HG03280 (cell line): Measurements from ENCODE around the gene DOHH.

Experiments
- ATAC-seq: cut with Tn5 transposase; IDR thresholded peaks from one replicate; pipeline ENCODE4 v1.9.1; 2021; ENCODE audit warnings: mild to moderate bottlenecking, moderate library complexity; ENCODE audit not compliant: unreplicated experiment

DOHH gene

DNA sequence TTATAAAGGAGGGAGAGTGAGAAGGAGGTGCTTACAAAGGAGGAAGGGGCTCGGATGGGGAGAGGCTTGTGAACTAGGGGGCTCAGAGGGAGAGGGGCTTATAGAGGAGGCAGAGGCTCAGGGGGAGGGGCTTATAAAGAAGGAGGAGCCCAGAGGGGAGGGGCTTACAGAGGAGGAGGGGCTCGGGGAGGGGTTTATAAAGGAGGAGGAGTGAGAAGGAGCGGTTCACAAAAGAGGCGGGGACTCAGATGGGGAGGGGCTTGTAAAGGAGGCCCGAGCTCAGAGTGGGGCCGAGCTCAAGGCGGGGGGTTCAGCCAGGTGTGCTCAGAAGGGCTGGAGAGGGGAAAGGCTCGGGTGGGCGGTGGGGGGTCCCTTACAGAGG lies 20.6 kb downstream of the DOHH start:
- no peak for ATAC-seq

DNA sequence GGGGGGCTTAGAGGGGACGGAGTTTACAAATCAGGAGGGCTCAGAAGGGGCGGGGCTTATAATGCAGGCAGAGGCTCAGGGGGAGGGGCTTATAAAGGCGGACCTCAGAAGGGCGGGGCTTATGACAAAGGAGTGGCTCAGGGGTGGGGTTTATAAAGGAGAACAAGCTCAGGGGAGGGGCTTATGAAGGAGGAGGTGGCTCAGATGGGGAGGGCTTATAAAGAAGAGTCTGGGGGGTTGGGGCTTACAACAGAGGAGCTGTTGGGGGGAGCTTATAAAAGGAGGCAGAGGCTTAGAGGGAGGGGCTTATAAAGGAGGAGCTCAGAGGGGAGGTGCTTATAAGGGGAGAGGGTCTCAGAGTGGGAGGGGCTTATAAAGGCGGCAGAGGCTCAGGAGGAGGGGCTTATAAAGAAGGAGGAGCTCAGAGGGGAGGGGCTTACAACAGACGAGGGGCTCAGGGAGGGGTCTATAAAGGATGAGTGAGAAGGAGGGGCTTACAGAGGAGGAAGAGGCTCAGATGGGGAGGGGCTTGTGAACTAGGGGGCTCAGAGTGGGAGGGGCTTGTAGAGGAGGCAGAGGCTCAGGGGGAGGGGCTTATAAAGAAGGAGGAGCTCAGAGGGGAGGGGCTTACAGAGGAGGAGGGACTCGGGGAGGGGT lies 21.2 kb downstream of the DOHH start:
- ATAC-seq, result no peak

DNA sequence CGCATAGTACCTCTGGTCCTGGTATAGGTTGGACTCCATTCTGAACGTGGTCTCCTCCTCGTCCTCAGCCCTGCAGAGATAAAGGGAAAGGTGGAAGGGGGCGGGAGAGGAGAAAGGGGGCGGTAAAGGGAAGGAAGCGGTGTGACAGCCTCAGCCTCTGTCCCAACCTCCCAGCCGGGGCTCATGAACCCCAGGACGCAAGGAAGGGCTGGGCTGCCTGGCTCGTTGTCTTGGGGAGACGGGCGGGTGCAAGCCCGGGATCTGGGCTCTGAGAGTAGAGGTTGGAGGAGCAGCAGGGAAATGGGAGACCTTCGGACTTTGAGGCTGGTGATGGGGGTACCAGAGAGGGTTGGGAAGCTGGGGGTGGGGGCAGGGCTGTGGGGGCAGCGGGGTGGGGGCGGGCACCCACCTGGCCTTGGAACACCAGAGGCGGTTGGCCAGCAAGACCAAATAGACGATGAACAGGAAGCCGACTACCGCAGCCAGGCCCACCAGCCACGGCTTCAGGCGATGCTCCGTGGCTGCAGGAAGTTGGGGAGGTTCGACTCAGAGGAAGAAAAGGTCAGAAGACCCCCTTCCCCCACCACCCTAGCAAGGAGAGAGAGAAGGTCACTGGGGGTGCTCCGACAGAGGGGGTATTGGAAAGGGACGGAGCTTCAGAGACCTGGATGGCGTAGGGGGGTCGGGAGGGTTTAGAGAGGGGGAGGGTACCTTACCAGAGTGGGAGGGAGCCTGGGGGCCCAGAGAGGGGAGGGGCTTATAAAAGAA lies 21.9 kb downstream of the DOHH start:
- ATAC-seq, result no peak

DNA sequence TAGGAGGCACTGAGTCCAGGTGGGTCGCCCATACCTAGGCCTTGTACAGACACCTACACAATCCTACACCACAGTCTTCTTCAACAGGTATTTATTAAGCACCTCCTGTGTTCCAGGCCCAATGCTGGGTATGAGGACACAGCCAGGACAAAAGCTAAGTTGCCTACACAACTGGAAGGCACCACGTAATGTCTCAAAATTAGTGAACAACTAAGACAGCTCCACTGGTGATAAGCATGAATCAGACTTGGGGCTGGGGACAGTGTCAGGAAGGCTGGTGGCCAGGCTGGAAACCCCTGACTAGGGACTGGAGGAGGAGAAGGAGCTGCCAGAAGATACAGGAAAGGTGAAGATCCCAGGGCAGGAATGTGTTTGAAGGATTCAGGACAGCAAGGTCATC lies 22.5 kb downstream of the DOHH start:
- no peak for ATAC-seq

DNA sequence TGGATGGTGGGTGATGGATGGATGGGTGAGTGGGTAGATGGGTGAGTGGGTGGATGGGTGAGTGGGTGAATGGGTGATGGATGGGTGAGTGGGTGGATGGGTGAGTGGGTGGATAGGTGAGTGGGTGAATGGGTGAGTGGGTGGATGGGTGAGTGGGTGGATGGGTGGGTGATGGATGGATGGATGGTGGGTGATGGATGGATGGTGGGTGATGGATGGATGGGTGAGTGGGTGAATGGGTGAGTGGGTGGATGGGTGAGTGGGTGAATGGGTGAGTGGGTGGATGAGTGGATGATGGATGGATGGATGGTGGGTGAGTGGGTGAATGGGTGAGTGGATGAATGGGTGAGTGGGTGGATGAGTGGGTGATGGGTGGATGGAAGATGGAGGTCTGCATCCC lies 23.0 kb downstream of the DOHH start:
- no peak for ATAC-seq

DNA sequence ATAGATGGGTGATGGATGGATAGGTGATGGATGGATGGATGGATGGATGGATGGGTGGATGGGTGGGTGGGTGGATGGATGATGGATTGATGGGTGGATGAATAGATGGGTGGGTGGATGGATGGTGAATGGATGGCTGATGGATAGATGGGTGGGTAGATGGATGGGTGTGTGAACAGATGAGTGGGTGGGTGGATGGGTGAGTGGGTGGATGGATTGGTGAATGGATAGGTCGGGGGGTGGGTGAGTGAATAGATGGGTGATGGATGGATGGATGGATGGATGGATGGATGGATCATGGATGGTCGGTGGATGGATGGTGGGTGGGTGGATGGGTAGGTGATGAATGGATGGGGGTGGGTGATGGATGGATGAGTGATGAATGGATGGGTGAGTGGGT lies 23.6 kb downstream of the DOHH start:
- ATAC-seq, result no peak

DNA sequence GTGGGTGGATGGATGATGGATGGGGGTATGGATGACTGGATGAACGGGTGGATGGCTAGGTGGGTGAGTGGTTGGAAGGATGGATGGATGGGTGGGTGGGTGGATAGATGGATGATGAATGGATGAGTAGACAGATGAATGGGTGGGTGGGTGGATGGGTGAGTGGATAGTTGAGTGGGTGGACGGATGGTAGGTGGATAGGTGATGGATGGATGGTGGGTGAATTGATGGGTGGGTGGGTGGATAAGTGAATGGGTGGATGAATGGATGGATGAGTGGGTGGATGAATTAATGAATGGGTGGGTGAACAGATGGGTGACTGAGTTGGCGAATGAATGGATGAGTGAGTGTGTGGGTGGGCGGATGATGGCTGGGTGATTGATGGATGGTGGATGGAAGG lies 25.0 kb downstream of the DOHH start:
- ATAC-seq, result no peak

DNA sequence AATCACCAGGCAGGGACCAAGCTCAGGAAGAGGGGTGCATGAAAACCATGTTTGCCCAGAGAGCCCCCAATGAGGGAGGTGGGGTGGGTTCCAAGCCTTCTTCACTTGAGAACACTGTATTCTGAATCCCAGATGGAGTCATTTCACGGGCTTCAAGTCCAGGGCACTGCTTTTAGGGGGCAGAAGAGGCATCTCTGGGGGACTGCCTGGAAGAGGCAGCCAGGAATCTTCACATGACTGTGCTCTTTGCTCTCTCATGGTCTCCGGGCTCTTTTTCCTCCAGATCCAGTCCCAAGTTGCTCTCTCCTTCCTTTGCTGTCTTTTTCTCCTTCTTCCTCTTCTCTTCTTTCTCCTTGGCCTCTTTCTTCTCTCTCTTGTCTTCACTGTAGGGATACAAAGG lies 25.9 kb downstream of the DOHH start:
- no peak for ATAC-seq

DNA sequence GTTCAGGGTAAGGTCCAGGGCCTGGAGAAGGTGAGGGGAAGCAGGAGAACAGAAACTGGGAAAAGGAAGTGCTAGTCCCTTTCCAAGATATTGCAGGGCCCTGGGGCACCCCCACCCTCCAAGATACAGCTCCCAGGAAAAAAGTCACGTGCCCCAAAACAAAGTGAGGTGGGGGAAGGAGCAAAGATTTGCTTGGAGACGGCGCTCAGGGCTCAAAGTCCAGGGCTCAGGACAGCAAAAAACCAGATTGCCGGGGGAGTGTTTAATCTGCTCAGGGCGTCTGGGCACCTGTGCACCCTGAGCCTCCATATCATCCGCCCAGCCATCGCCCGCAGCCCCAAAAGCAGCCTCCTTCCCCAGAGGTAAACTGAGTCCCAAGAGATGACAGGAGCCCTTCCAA lies 26.5 kb downstream of the DOHH start:
- ATAC-seq, result no peak

DNA sequence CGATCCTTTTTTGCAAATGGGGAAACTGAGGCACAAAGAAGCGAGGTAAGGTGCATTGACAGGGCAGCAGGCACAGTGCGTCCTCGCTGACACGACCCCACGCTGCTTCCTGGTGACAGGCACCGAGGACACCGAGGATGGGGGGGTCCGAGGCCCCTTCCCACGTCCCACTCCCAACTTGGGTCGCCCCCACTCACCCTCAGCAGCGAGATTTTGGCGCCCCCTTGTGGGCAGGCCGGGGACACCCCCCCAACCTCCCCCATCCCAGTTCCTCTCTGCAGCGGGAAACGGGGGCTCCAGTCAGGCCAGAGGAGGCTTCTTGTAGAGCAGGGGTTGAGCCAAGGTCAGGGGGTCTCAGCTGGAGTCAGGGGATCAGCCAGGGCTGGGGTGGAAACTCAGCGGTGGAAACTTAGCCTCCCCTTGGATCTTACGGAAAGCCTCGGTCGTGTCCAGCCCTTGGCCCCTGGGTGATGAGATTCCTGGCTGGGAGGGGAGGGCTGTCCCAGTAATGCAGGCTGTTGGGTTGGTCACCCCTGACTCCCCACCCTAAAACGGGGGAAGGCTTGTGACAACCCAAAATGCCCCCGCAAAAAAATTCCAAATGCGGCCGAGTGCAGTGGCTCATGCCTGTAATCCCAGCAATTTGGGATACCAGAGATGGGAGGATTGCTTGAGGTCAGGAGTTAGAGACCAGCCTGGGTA lies 28.4 kb downstream of the DOHH start:
- no peak for ATAC-seq

DNA sequence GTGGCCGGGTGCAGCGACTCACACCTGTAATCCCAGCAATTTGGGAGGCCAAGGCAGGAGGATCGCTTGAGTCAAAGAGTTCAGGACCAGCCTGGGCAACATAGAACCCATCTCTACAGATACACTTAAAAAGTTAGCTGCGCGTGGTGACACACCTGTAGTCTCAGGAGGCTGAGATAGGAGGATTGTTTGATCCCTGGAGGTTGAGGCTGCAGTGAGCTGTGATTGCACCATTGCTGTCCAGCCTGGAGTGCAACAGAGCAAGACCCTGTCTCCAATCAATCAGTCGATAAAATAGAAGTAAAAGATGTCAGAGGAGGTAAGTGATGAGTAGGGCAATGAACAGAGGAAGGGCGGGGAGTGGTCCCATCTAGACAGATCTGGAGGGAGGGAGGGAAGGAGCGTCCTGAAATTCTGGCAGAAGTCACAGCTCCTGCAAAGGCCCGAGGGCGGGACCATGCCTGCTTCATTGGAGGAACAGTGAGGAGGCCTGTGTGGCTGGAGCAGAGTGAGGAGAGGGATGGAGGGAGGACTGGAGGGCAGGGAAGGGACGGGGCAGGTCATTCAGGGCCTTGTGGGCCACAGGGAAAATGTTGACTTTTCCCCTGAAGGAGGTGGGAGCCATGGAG lies 29.9 kb downstream of the DOHH start:
- no peak for ATAC-seq

DNA sequence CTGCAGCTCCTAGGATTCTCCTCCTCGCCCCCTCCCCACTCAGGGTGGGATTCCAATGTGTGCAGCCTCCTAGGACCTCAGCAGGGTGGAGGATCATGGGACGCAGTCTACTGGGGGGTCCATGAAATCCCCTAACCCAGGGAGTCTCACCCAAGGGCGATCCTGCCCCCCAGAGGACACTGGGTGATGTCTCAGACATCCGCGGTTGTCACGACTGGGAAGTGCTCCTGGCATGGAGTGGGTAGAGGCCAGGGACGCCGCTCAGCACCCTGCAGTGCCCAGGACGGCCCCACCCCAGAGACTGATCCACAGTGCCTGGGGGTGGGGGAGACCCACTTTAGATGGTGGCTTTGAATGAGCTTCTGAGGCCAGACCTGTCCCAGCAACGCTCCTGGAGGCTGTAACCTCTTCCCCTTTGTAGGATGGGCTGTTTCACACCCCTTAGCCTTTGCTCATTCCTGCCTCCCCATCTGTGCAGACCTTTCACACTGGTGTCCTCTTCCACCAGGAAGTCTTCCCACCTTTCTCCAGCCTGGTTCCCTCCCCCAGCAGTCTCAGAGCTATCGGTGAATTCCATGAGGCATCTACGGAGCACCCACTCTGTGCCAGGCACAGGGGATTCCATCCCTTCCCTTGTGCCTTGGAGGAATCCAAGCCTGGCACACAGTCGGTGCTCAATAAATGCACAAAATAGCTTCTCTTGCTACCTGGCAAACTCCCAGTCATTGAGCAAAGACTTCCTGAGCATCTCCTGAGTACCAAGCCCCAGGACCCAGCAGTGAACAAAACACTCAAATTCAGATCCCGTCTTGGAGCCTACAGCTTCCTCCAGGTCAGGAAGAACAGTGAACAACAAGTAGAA lies 30.6 kb downstream of the DOHH start:
- no peak for ATAC-seq

DNA sequence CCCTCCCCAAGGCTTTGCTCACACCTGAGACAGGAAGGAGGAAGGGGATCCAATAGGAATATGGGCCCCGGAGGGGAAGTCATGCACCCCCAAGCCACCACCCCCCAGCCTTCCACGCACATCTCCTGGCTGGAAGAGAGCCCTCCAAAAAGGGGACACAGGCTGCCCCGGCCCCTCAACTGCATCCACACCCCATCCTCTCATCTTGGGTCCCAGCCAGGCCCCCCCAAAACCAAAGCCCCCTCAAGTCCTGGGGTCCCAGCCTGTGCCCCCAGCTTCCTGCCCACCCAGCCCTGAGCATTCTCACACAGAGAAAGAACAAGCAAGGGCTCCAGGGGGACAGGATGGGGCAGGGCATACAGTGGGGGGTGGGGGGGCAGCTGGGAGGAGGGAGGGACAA lies 32.3 kb downstream of the DOHH start:
- no peak for ATAC-seq

DNA sequence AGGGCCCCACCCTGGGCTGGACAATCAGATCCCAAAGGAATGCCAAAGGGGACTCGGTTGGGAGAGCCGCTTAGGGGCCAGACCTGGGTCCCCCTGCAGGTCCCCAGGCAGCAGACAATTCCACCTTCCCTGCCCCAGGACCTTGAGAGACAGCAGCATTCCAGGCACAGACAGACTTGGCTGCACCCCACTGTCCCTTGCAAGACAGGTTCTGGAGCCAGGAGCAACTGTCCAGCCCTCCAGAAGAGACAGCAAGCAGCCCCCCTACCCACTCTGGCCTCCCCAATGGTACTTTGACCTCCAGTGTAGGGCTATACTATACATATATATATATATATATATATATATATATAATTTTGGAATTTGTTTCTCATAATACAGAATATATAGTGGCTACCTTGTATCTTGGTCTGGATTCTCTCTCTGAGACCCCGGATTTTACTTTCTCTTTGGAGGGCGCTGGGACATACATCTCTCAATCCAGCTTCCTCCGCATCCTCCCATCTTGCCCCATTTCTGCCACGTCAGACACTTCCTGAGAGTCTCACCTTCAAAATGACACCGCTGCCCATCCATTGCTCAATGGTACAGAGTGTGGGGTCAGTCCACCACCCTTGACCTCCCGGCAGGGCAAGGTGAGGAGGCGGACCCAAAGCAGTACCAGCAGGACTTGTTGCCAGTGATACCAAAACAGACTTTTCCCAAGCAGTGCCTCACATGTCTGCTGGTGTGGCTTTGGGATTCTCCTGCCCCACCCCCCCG lies 32.9 kb downstream of the DOHH start:
- no peak for ATAC-seq

DNA sequence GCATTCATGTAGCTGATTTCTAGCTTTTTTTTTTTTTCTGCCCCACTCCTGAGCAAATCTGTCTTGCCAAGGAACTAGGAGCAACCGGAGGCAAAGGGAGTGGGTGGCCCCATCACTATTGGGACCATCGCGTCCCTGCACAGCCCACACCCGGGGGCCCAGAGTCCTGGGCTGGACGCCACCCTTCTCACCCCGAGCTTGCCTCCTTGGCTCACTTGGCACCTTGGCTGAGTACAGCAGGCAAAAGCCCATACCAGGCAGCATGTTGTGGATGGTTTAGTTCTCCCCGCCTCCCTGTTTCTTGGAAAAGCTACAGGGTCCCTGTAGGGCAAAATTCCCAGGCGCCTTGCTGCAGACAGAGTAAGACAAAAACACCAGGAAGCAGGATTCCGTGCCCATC lies 33.8 kb downstream of the DOHH start:
- no peak for ATAC-seq

DNA sequence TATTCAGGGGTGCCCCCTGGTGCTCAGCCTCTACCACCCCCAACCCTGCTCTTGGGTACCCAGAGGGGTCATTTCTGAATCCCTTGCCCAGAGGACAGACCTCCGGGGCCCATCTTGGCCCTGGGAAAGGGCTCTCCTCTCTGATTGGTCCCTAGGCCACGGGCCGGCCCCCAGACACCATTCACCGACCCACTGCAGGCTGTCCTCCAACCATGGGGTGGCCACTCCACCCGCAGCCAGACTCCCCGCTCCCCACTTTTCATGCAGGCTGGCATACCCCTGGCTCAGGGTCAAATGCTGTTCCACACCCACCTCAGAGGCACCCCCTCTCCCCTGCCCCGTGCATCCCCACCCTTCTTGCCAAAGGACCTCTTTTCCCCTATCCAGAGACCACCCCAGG lies 34.9 kb downstream of the DOHH start:
- ATAC-seq, result no peak

DNA sequence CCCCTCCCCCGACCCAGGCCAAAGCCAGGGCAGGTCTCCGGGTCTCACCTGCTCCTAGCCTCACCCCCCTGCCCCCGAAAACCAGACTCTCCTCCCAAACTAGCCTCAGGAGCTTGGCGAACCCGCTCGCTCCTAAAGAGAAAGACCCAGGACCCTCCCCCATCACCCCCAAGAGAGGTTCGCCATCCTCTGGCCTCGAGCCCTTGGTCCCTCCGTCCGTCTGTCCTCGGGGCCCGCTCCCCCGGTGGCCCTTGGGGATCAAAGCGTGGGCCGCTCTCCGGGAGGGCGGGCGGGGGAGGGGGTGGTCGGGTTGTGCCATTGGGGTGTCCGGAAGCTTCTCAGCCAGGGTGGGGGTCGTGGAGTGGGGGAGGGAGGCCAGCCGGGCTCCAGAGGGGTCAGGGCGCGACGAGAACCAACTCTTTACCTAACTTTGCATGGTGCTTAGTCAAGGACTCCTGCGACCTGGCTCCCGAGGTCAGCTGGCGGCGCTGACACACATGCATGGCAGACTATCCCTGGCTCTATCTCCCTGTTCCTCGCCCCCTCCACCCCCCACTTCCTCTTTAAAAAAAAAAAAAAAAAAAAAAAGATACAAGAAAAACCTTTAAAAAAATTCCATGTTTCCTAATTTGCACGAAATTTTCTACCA lies 35.8 kb downstream of the DOHH start:
- ATAC-seq, result no peak

DNA sequence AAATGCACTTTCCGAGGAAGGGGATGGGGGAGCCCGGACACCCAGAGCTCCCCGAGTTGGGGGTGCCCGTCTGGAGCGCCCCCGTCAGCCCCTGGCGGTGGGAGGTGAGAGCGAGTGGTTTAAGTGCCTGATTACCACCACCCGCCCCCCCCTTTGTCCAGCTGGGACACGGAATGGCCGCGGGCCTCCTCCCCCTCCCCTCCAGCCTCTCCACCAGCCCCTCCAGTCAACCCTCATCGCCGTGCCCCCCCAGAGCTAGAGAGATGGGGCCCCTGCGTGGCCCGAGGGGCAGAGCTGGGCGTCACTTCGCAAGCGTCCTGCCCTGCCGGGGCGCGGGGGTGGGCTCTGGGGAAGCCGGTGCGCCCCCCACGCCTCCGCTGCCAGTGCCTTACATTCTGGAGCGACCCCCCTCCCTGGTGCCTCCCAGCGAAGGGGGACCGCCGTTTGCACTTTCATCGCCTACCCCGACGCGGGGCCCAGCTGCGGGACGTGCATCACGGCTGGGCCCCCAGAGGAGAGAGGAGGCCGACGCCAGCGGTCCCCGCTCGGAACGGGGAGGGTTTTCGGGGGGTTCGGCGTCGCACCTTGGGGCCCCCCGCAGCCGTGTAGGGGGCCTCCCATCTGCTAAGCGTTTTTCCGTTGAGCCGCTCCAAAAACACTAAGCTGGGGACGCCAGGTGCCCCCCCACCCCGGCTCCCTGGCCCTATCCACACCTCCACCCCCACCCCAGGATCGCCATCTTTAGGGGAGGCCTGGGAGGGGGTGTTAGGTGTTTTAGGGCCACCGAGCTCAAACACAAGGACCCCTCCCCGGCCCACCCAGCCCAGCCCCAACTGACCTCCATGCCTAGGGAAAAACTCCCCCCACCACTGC lies 36.5 kb downstream of the DOHH start:
- no peak for ATAC-seq
